Measurements from ENCODE around the gene LRRC71.

Gene LRRC71

GRCh38 chr1:156951371-156951770, 30.9 kb downstream of the LRRC71 start:
- no peak for DNase-seq

- no peak for DNase-seq
These were observed 33.1 kb downstream of the LRRC71 start for GRCh38 chr1:156953571-156953970.

- DNase-seq: no peak
These were observed 35.9 kb downstream of the LRRC71 start for GRCh38 chr1:156956333-156956732.

- no peak for DNase-seq
These were observed 37.2 kb downstream of the LRRC71 start for GRCh38 chr1:156957634-156958033.

- DNase-seq: peak; percentile 67
These were observed 37.8 kb downstream of the LRRC71 start for GRCh38 chr1:156958247-156958714.

GRCh38 chr1:156959414-156959813, 39.0 kb downstream of the LRRC71 start:
- no peak for DNase-seq

GRCh38 chr1:156959925-156960324, 39.5 kb downstream of the LRRC71 start:
- DNase-seq: no peak

- peak; percentile 56 for DNase-seq
These were observed 41.3 kb downstream of the LRRC71 start for GRCh38 chr1:156961709-156962108.

GRCh38 chr1:156963621-156964020, 43.2 kb downstream of the LRRC71 start:
- peak; percentile 16 for DNase-seq

- no peak for DNase-seq
These were observed 44.0 kb downstream of the LRRC71 start for GRCh38 chr1:156964441-156964840.

GRCh38 chr1:156969496-156969895, 49.1 kb downstream of the LRRC71 start:
- DNase-seq: no peak

GRCh38 chr1:156970017-156970416, 49.6 kb downstream of the LRRC71 start:
- no peak for DNase-seq

- peak; percentile 48 for DNase-seq
These were observed 53.0 kb downstream of the LRRC71 start for GRCh38 chr1:156973417-156973816.

GRCh38 chr1:156975084-156975483, 54.7 kb downstream of the LRRC71 start:
- no peak for DNase-seq

- no peak for DNase-seq
These were observed 60.1 kb downstream of the LRRC71 start for GRCh38 chr1:156980551-156980950.
